Thoracic aorta (tissue), 2 donors: ENCODE data around the gene GLIS2. TPM values are rescaled to one million over a fixed set of nuclear protein-coding genes. Genes with fewer than 3 reads are reported as not detected.

Source experiments
- ATAC-seq: fragments of 150-250 bp; one replicate; pipeline ENCODE4 v1.8.0; 2017; ENCODE audit warnings: low read depth; ENCODE audit not compliant: insufficient number of reproducible peaks, low FRiP score
- DNase-seq: peaks from one replicate; pipeline ENCODE4 v3.0.0-alpha.2; 2020; ENCODE audit warnings: low spot score
- H3K27ac ChIP-seq, 2 donors: fragments of 200-600 bp; sonication (generic); 1 replicate in 1 of 2; 2 replicates in 1 of 2; pipeline ENCODE4 v1.5.1; 2016; ENCODE audit warnings: mild to moderate bottlenecking in 2 of 2, moderate library complexity in 2 of 2
- H3K27me3 ChIP-seq: fragments of 200-600 bp; sonication (generic); replicated peaks from 2 replicates; pipeline ENCODE4 v1.6.0; 2016; ENCODE audit warnings: mild to moderate bottlenecking; ENCODE audit not compliant: insufficient read depth
- H3K36me3 ChIP-seq: fragments of 200-600 bp; sonication (generic); one replicate; pipeline ENCODE4 v1.5.1; 2016
- H3K4me1 ChIP-seq, 2 donors: fragments of 200-600 bp; sonication (generic); 1 replicate in 1 of 2; 2 replicates in 1 of 2; pipeline versions ENCODE4 v1.5.1 to v1.6.0; 2016; ENCODE audit warnings: low read depth in 2 of 2, mild to moderate bottlenecking in 1 of 2; ENCODE audit not compliant: control insufficient read depth in 1 of 2
- H3K4me3 ChIP-seq: fragments of 200-600 bp; sonication (generic); 2 replicates; pipeline ENCODE4 v1.5.1; 2016; ENCODE audit warnings: mild to moderate bottlenecking
- H3K9me3 ChIP-seq: fragments of 200-600 bp; sonication (generic); 2 replicates; pipeline ENCODE4 v1.5.1; 2016
- total RNA-seq, 2 donors: library from RNA; depleted of rRNA; stranded (reverse); fragments of >200 nt; gene quantifications; one replicate each; pipeline versions ENCODE4 v1.1.0 to v1.2.3, GENCODE V29; 2016
- TF ChIP-seq, protein P1 (sequence below): fragments of 200-600 bp; sonication (generic); IDR thresholded peaks from one replicate; pipeline ENCODE4 v1.5.1; 2019; ENCODE audit warnings: antibody characterized with exemption

The GLIS2 gene
- total RNA-seq, 2 donors from 2014 or later = 19.5 to 32.9 TPM

DNA sequence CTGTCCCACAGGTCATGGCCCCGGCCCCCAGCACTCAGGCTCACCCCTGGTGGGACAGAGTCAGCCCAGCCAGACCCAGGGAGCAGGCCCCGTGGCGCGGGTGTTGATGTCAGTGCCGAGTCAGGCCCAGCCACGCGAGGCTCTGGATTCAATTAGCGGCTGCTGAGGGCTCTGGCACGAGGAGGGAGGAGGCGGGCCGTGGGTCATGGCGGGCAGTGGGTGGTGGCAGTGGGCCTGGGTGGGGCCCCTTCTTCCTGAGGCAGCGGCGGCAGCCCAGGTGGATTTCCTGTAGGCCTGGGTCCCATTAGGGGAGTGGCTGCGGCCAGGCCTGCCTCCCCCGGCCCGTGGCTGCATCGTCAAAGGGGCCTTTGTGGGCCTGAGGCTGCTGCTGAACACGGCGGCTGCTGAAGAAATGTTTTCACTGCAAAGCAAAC, 68.7 kb downstream of the GLIS2 start:
- TF ChIP-seq, protein P1, sequence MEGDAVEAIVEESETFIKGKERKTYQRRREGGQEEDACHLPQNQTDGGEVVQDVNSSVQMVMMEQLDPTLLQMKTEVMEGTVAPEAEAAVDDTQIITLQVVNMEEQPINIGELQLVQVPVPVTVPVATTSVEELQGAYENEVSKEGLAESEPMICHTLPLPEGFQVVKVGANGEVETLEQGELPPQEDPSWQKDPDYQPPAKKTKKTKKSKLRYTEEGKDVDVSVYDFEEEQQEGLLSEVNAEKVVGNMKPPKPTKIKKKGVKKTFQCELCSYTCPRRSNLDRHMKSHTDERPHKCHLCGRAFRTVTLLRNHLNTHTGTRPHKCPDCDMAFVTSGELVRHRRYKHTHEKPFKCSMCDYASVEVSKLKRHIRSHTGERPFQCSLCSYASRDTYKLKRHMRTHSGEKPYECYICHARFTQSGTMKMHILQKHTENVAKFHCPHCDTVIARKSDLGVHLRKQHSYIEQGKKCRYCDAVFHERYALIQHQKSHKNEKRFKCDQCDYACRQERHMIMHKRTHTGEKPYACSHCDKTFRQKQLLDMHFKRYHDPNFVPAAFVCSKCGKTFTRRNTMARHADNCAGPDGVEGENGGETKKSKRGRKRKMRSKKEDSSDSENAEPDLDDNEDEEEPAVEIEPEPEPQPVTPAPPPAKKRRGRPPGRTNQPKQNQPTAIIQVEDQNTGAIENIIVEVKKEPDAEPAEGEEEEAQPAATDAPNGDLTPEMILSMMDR = no peak
- H3K4me3 ChIP-seq = no peak overlapping the region
- H3K27ac ChIP-seq = peak overlapping the region; percentile 94 to 99
- peaks cover 26% of the 10 kb centered on the region for H3K36me3 ChIP-seq
- H3K27me3 ChIP-seq = no peaks in the 10 kb centered on the region
- ATAC-seq (no peak), DNase-seq (no peak)
- H3K9me3 ChIP-seq = no peaks in the 10 kb centered on the region
- peaks cover 68 to 100% of the 10 kb centered on the region in 2 donors for H3K4me1 ChIP-seq

DNA sequence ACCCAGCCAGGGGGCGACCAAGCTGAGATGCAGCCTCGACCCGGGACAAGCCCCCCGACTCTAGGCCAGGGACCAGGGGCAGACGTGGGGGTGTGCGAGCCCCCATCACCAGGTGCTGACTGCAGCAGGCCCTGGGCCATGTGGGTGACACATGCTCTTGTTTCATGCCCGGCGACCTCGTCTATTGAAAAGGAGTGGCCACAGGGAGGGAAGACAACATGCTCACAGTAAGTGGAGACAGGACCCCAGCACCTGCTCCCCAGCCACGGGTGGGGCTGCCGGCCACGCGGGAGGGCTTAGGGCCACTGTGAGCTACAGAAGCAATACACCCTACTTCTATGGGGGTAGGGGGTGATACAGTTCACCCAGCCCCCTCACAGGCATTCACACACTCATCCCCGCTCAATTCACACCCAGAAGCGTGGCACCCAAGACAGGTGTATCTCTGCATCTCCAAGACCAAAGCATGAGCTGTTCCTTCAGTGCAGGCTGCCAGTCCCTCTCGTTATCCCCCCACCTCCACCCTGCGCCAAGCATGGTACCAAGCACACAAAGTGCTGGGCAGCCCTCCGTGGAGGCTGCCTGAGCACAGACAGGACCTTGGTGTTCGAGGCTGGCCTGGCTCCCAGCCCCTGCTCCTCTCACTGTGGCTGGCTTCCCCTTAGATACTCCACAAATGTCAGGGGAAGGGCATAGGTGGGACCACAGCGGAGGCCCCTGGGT, 69.4 kb downstream of the GLIS2 start:
- peaks cover 26% of the 10 kb centered on the region for H3K36me3 ChIP-seq
- TF ChIP-seq, protein P1 = no peak
- no peak for ATAC-seq
- peak overlapping the region; percentile 94 to 99 for H3K27ac ChIP-seq
- no peaks in the 10 kb centered on the region for H3K9me3 ChIP-seq
- H3K4me1 ChIP-seq = peaks cover 67 to 100% of the 10 kb centered on the region in 2 donors
- no peak overlapping the region for H3K4me3 ChIP-seq
- H3K27me3 ChIP-seq = no peaks in the 10 kb centered on the region
- DNase-seq = no peak

DNA sequence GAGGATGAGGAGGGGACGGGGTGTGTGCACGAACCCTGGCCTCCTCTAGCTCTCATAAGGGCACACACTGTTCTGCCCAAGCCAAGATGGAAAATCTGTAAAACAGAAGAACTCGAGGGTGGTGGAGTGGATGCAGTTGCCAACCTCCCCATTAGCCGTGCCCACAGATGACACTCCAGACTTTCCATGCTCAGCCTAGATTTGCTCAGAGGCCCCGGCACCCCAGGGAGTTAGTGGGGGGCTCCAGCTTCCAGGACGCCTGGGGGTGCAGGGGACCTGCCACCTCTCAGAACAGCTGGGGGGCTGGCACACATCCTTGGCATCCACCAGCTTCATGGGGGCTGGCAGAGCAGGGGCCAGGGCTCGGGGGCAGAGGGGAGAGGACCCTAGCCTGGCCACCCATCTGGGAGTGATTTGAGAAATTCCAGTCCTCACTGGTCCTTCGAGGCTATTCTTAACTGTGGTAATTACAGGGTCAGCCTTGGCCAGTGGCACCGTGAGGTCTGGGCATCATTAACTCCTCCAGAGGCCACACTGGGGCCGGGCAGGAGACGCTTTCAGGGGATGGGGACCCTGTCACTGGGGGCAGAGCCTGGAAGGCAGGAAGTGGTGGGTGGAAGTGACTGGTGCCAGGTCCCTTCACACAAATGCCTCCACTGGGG, 70.1 kb downstream of the GLIS2 start:
- ATAC-seq = no peak

DNA sequence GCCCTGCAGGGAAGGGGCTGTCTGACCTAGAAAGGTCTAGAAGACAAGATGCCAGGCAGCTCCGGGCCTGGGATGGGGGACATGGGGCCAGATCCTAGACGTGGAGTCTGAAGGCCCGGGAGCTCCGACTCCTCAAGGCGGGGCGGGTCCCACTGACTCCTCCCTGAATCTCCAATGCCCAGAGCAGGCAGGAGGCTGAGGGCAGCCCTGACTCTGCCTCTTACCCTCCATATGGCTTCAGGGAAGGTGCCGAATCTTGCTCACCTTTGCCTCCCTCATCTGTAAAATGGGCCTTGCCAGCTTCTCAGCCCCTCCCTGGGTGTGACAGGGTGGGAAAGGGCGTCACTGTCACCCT, 70.6 kb downstream of the GLIS2 start:
- no peak overlapping the region for H3K4me3 ChIP-seq
- peaks cover 21% of the 10 kb centered on the region for H3K36me3 ChIP-seq
- H3K27me3 ChIP-seq = no peaks in the 10 kb centered on the region
- H3K9me3 ChIP-seq = no peaks in the 10 kb centered on the region
- TF ChIP-seq, protein P1 = no peak
- DNase-seq = no peak
- H3K27ac ChIP-seq = peak overlapping the region; percentile 94 to 99
- H3K4me1 ChIP-seq = peaks cover 58 to 91% of the 10 kb centered on the region in 2 donors
- no peak for ATAC-seq

More for the DNA sequence above, 70.1 kb downstream of the GLIS2 start:
- TF ChIP-seq, protein P1 = no peak
- Histone ChIP-seq H3K9me3 (no peaks in the 10 kb centered on the region), H3K36me3 (peaks cover 26% of the 10 kb centered on the region), H3K4me1 (peaks cover 60 to 96% of the 10 kb centered on the region in 2 donors), H3K4me3 (no peak overlapping the region), H3K27ac (peak overlapping the region; percentile 94 to 99), H3K27me3 (no peaks in the 10 kb centered on the region)
- DNase-seq = no peak

DNA sequence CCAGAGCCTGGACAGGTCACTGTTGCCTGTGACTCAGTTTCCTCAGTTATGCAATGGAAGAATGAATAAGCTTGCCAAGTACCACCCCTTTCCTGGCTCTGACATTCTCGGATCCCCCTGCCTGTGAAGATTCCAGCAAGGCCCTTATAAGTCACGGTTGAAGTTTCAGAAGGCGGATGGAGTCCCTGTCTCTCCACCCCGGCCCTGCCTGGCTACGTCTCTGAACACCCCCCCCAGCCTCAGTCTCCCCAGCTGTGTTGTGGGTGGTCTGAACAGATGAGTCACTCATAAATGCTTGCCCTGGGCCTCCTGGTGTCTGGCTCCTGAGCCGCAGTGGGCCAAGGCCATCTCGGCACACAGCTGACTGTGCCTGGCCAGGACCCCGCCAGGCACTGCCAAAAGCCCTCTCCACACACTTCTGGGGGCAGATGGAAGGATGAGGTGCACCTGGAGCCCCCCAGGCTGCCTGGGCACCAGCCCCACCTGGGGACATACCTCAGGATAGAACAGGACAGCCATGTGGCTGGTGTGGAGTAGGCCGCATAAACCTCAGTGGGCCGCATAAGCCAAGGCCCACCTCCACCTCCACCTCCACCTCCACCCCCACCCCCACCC, 71.2 kb downstream of the GLIS2 start:
- peak overlapping the region; percentile 27 for H3K4me3 ChIP-seq
- no peaks in the 10 kb centered on the region for H3K27me3 ChIP-seq
- ATAC-seq = no peak
- H3K4me1 ChIP-seq = peaks cover 59 to 91% of the 10 kb centered on the region in 2 donors
- peaks cover 15% of the 10 kb centered on the region for H3K36me3 ChIP-seq
- H3K9me3 ChIP-seq = no peaks in the 10 kb centered on the region
- H3K27ac ChIP-seq = peak overlapping the region; percentile 94 to 99
- DNase-seq = no peak
- TF ChIP-seq, protein P1 = no peak
